Parathyroid adenoma (tissue), 2 donors: Measurements from ENCODE around the gene IL17A.

Experiments used
- H2AFZ ChIP-seq: fragments of 300-600 bp; sonication (generic); one replicate; pipeline ENCODE4 v1.7.0; 2017; ENCODE audit warnings: antibody characterized with exemption, mild to moderate bottlenecking
- H3K27ac ChIP-seq: fragments of 300-600 bp; sonication (generic); one replicate; pipeline ENCODE4 v1.7.0; 2017
- H3K27me3 ChIP-seq: fragments of 300-600 bp; sonication (generic); one replicate; pipeline ENCODE4 v1.7.0; 2017; ENCODE audit warnings: low read length; ENCODE audit not compliant: control insufficient read depth, insufficient read depth
- H3K36me3 ChIP-seq: fragments of 300-600 bp; sonication (generic); one replicate; pipeline ENCODE4 v1.7.0; 2017; ENCODE audit warnings: low read length; ENCODE audit not compliant: control insufficient read depth, insufficient read depth
- H3K4me1 ChIP-seq: fragments of 300-600 bp; sonication (generic); one replicate; pipeline ENCODE4 v1.7.0; 2017; ENCODE audit warnings: control low read depth
- H3K4me2 ChIP-seq: fragments of 300-600 bp; sonication (generic); one replicate; pipeline ENCODE4 v1.7.0; 2017; ENCODE audit warnings: low read length
- H3K4me3 ChIP-seq: fragments of 300-600 bp; sonication (generic); one replicate; pipeline ENCODE4 v1.7.0; 2017; ENCODE audit warnings: low read depth, low read length
- H3K79me2 ChIP-seq: fragments of 300-600 bp; sonication (generic); one replicate; pipeline ENCODE4 v1.7.0; 2017; ENCODE audit warnings: control low read depth
- H3K9ac ChIP-seq: fragments of 300-600 bp; sonication (generic); one replicate; pipeline ENCODE4 v1.7.0; 2017; ENCODE audit warnings: mild to moderate bottlenecking
- H3K9me3 ChIP-seq: fragments of 300-600 bp; sonication (generic); one replicate; pipeline ENCODE4 v1.7.0; 2017; ENCODE audit warnings: low read length; ENCODE audit not compliant: control insufficient read depth
- TF ChIP-seq, protein P1 (sequence below): fragments of 300-600 bp; sonication (generic); IDR thresholded peaks from one replicate; pipeline ENCODE4 v1.7.0; 2017; ENCODE audit warnings: antibody characterized with exemption, mild to moderate bottlenecking
- donor health status: primary hyperparathyroidism.

The IL17A gene

DNA sequence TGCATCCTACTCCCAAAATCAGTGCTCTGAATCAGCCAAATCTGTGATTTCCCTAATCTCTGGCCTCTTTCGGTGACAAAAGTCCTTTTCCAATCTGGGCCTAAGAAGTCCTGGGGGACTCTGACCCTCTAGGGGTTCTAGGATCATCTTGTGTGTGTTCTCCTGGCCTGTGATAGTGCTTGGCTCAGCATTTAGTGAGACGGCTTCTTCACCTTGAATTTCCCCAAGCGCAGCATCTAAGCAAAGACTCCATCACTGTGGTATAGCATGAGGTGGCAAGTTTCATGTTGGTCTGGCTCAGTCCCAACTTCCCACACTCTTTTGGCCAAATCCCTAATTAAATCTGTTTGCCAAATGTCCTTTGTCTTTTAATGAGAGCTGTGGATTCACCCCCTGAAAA is 12.1 kb upstream of the IL17A start:
- H3K4me1 ChIP-seq, result no peaks in the 10 kb centered on the region
- H2AFZ ChIP-seq, result no peak overlapping the region
- H3K4me2 ChIP-seq, result no peak overlapping the region
- no peaks in the 10 kb centered on the region for H3K36me3 ChIP-seq
- TF ChIP-seq, protein P1, sequence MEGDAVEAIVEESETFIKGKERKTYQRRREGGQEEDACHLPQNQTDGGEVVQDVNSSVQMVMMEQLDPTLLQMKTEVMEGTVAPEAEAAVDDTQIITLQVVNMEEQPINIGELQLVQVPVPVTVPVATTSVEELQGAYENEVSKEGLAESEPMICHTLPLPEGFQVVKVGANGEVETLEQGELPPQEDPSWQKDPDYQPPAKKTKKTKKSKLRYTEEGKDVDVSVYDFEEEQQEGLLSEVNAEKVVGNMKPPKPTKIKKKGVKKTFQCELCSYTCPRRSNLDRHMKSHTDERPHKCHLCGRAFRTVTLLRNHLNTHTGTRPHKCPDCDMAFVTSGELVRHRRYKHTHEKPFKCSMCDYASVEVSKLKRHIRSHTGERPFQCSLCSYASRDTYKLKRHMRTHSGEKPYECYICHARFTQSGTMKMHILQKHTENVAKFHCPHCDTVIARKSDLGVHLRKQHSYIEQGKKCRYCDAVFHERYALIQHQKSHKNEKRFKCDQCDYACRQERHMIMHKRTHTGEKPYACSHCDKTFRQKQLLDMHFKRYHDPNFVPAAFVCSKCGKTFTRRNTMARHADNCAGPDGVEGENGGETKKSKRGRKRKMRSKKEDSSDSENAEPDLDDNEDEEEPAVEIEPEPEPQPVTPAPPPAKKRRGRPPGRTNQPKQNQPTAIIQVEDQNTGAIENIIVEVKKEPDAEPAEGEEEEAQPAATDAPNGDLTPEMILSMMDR, result no peak
- no peak overlapping the region for H3K27ac ChIP-seq
- no peaks in the 10 kb centered on the region for H3K9me3 ChIP-seq
- H3K79me2 ChIP-seq, result no peaks in the 10 kb centered on the region
- no peak overlapping the region for H3K9ac ChIP-seq
- no peak overlapping the region for H3K4me3 ChIP-seq
- H3K27me3 ChIP-seq, result no peaks in the 10 kb centered on the region

GRCh38 chr6:52176550-52176949 is 9.6 kb upstream of the IL17A start:
- no peaks in the 10 kb centered on the region for H3K4me1 ChIP-seq
- no peaks in the 10 kb centered on the region for H3K36me3 ChIP-seq
- H3K4me3 ChIP-seq, result no peak overlapping the region
- H3K4me2 ChIP-seq, result no peak overlapping the region
- H3K27me3 ChIP-seq, result no peaks in the 10 kb centered on the region
- TF ChIP-seq, protein P1, result no peak
- H3K79me2 ChIP-seq, result no peaks in the 10 kb centered on the region
- H3K9ac ChIP-seq, result no peak overlapping the region
- H3K9me3 ChIP-seq, result no peaks in the 10 kb centered on the region
- H3K27ac ChIP-seq, result no peak overlapping the region
- H2AFZ ChIP-seq, result no peak overlapping the region

DNA sequence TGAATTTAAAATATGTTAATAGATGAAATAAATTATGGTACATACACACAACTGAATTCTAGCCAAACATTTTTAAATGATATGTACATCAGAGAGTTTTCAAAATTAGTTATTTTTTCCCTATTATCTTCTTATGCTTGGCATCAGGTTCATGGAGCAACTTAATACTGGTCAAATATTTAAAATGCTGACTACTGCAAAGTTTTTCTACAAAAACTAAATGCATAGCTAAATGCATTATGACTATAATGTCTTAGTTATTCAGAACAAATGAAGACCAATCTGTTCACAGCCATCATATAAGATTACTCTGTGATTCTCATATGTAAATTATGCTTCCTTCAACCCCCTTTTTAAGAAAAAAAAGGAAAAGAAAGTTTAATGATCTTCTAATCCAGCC is 8.2 kb upstream of the IL17A start:
- Histone ChIP-seq H3K4me1 (peaks cover 1% of the 10 kb centered on the region), H3K9ac (no peak overlapping the region), H2AFZ (no peak overlapping the region), H3K9me3 (no peaks in the 10 kb centered on the region), H3K4me3 (no peak overlapping the region), H3K36me3 (no peaks in the 10 kb centered on the region), H3K27me3 (no peaks in the 10 kb centered on the region), H3K79me2 (no peaks in the 10 kb centered on the region), H3K27ac (no peak overlapping the region), H3K4me2 (no peak overlapping the region)
- TF ChIP-seq, protein P1, result no peak

- peaks cover 6% of the 10 kb centered on the region for H3K4me1 ChIP-seq
- no peaks in the 10 kb centered on the region for H3K79me2 ChIP-seq
- TF ChIP-seq, protein P1, result no peak
- no peak overlapping the region for H3K9ac ChIP-seq
- H2AFZ ChIP-seq, result no peak overlapping the region
- no peak overlapping the region for H3K4me3 ChIP-seq
- no peaks in the 10 kb centered on the region for H3K9me3 ChIP-seq
- H3K27ac ChIP-seq, result no peak overlapping the region
- H3K36me3 ChIP-seq, result no peaks in the 10 kb centered on the region
- no peaks in the 10 kb centered on the region for H3K27me3 ChIP-seq
- no peak overlapping the region for H3K4me2 ChIP-seq
These were observed 5.2 kb upstream of the IL17A start for GRCh38 chr6:52180787-52181558.
